ENCODE measurements around the gene APOA1.

DNA sequence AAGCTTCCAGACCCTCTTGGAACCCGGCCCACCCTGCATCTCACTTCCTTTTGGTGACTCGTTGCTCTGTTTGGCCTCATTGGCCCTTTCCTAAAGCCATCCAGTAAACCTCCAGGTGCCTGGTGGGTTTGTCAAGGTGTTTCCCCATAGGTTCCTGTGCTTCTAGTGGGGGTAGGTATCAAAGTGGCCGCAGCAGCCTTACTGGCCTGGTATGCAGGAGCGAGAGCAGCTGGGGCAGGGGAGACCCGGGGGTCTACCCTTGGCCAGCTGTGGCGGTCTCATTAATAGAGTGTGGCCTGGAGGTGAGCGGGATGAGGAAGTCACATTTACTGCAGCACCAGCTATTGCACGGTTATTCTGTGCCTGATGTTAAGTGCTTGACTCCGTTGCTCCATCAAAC lies 18.4 kb downstream of the APOA1 start:
- TF ChIP-seq, protein P1, sequence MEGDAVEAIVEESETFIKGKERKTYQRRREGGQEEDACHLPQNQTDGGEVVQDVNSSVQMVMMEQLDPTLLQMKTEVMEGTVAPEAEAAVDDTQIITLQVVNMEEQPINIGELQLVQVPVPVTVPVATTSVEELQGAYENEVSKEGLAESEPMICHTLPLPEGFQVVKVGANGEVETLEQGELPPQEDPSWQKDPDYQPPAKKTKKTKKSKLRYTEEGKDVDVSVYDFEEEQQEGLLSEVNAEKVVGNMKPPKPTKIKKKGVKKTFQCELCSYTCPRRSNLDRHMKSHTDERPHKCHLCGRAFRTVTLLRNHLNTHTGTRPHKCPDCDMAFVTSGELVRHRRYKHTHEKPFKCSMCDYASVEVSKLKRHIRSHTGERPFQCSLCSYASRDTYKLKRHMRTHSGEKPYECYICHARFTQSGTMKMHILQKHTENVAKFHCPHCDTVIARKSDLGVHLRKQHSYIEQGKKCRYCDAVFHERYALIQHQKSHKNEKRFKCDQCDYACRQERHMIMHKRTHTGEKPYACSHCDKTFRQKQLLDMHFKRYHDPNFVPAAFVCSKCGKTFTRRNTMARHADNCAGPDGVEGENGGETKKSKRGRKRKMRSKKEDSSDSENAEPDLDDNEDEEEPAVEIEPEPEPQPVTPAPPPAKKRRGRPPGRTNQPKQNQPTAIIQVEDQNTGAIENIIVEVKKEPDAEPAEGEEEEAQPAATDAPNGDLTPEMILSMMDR (optimal IDR thresholded peaks at IDR 0.05 in 1 of 3, IDR thresholded peaks at IDR 0.05 in 1 of 3, conservative IDR thresholded peaks at IDR 0.05 in 1 of 3; ENCODE audit: extremely low read depth in 1 of 3, insufficient read depth in 2 of 3, low read length in 3 of 3), result no peak
- TF ChIP-seq EZH2 (IDR thresholded peaks at IDR 0.05; ENCODE audit: low read length), result no peak
